COR-L47 (cell line): ENCODE results near the gene CFAP251.

Source experiments
- DNase-seq: peaks from one replicate; lab custom pipeline; 2025; lab: John Stamatoyannopoulos, UW

CFAP251 gene

DNA sequence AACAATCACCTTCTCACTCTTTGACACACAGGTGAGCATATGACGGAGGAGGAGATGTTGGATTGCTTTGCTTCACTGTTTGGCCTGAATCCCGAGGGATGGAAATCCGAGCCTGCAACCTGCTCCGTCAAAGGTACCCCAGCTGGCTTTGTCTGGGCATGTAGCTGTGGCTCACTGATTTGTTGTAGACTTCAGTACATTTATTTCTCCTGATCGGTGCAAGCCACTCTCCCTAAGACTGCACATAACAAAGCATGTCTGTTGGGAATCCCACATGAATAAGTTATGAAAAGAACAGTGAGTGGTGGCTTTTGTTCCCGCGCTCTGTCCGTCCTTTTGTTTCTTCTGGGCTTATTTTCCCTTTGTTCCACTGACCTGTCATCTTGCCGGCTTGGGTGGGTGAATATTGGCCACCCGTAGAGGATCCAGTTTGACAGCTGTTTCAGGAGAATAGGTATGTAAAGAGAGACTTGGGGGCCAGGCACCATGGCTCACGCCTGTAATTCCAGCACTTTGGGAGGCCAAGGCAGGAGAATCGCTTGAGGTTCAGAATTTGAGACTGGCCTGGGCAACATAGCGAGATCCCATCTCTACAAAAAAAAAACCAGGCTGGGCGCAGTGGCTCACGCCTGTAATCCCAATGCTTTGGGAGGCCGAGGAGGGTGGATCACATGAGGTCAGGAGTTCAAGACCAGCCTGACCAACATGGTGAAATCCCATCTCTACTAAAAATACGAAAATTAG lies 83.2 kb downstream of the CFAP251 start:
- no peak for DNase-seq

DNA sequence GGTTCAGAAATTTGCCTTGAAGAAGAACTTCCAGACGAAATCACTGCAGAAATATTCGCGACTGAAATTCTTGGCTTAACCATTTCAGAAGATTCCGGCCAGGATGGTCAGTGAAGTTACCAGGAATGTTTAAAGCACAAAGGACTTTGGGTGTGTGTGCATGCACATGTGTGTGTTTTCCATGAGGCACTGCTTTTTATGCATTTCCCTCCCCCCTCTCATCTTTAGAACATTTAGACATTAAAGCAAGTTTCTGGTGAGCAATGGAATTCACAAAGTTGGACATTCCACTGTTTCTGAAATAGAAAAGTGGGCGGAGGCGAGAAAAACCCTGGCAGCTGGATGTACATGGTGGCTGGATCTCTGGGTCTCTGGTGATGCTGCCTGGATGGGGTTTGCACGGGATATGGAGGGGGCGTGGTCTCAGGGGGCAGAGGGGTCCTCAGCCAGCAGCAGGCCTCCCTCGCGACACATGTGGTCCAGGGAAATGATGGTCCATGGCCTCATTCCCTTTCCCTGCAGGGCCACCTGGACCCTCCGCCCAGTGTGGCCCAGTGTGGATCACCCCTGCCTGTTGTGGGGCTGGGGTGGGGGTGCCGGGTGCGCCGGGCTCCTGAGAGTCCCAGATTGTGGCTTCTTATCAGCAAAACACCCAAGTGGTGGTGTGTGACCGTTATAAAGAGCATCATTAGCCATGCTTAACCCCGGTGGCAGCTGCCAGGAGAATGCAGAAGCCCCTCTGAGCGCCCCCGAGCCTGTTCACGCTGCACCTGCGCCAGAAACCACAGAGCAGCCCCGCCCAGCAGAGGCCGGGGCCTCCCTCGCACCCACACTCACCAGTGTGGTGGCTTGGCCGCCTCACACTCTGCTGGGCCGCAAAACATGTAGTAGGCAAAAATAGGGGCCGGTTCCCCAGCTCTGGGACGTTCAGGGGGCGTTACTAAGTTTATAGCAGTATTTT lies 85.5 kb downstream of the CFAP251 start:
- no peak for DNase-seq

DNA sequence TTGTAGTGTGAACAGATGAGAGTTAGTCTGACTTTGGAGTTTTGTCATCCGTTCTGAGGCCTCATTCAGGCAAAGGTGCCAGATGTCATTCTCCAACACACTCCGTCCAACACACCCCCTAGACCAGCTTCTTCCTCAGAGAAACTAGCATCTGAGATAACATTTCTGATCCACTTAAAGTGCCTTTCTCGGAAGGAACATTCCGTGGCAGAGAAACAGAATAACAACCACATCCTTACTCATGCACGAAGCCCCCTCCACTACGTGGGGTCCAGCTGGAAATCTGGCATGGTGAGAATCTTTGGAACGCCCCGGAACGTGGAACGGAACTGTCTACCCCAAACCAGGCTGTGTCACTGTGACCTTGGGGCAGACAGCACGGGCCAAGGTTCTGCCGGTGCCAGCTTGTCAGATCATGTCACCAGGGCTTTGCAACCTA lies 86.3 kb downstream of the CFAP251 start:
- no peak for DNase-seq

DNA sequence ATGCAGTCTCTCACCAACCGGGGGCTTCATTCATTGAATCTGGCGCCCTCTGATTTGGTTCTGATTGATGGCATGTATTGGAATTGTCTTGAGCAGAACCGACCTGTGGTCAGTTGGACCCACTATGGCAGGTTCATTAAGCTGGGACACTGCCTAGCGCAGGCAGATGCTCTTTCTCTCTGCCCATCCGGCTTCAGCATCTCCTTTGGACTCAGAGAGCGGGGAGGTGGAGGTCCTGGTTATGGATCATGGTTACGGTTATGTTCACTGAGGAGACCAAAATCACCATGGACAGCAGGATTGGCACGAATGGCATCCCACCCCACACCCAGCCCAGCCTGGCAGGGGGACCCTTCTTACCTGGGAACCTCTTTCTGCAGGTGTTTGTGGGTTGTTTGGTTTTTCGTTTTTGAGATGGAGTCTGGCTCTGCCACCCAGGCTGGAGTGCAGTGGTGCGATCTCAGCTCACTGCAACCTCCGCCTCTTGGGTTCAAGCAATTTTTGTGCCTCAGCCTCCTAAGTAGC lies 86.9 kb downstream of the CFAP251 start:
- DNase-seq = no peak

DNA sequence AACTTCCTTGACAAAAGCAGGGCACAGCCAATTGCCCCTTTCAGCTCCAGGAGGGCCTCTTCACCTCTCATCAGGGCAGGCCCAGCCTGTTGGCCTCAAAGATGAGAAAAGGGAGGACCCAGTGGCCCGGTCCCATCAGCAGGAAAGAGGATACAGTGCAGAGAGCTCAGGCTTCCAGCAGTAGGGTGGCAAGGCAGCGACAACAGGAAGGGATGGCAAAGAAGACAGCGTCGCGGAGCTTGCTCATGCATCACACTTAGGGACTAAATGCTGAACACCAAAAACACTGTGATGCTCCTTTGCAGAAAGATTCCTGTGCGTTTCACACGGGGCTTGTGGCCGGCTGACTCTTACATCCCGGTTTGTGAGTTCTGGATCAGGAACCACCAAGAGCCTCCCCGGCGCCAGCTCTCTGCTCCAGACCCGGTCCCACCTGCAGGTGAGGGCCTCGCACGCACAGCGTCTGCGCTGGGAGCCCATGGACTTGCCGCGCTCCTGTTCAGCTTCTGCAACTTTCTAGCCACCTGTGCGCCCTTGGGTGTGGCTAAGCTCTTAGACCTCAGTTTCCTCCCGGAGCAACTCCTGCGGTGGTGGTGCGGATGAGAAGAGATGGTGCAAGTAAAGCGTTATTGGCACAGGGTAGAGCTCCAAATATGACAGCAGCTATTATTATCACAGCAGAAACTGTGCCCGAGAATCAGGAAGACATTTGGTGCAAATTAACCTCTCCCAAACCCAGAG lies 88.0 kb downstream of the CFAP251 start:
- no peak for DNase-seq

DNA sequence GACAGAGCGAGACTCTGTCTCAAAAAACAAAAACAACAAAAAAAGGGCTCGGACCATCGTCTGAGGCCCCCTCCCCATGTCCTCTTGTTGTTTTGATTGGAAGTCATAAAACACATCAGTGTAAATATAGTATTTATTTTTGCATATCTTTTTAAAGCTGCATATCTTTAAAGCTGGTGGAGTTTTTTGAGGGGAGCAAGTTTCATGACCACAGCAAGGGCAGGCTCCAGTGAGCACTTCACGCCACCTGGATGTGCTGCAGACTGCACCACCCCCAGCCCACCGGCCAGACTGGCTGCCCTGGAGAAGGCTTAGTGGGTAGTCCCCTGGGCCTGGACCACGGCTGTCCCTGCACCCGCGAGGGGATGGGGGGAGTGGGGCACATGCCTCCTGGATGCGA lies 91.3 kb downstream of the CFAP251 start:
- DNase-seq = no peak

DNA sequence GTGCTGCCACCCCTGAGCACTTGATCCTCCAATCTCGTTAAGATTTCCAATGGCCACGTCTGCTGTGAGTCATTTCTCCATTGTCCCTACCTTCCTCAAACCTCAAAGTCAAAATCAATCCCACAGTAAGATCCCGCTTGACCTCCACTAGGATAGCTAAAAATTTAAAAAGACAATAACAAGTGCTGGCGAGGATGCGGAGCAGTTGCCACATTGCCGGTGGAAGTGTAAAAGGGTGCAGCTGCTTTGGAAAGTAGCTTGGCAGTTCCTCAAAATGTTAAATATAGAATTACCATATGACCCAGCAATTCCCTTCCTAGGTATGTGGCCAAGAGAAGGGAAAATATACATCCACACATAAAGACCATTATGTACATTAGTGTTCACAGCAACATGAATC lies 93.8 kb downstream of the CFAP251 start:
- no peak for DNase-seq

DNA sequence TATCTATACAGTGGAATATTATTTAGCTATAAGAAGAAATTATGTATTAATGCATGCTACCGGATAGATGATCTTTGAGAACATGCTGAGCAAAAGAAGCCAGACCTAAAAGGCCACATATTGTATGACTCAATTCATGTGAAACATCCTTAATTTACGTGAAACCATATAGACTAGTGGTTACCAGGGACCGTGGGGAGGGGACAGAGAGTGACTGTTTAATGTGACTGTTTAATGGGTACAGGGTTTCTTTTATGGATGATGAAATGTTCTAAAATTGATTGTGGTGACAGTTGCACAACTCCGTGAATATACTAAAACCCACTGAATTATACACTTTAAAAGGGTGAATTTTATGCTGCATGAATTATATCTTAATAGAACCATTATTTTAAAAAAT lies 94.7 kb downstream of the CFAP251 start:
- DNase-seq = no peak

DNA sequence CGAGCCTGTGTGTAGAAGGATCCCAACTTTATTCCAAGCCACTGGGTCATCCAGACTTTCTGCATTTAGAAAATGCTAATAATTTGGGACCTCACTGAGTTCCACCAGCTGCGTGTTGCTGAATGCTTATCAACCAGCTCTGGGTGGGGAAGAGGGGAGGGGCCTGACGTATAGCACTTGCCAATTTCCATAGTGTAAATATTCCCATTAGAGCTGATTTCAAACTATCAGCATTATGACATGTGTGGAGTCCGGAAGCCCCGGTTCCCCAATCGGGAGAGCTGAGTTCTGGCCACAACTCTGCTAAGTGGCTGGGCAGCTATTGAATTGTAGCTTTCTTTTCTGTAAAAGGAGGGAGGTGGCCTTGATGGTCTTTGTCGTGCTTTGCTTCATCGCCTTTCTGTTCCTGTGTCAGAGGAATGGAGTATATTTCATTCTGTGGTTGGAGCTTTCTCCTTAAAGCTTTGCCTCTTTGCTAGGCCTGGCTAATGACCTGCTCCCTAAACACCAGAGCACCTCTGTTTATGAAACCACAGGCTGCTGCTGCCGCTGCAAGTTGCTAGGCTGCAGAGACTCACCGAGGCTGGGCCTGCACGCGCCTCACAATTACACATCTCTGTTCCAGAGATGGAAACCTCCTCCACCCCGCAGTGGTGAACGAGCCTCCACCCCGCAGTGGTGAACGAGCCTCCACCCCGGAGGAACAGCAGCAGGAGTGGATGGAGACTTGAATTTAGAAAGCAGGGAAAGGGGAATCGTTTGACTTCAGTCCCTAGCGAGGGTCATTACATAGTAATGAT lies 95.6 kb downstream of the CFAP251 start:
- DNase-seq = no peak

DNA sequence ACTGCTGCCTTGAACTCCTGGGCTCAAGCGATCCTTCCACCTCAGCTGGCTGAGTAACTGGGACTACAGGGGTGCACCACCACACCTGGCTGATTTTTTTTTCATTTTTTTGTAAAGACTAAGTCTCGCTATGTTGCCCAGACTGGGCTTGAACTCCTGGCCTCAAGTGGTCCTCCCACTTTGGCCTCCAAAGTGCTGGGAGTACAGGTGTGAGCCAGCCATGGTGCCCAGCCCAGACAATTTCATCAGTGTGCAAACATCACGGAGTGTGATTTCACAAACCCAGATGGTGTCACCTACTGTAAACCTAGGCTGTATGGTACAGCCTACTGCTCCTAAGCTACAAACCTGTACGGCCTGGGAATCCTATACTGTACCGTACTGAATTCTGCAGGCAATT lies 96.4 kb downstream of the CFAP251 start:
- no peak for DNase-seq

DNA sequence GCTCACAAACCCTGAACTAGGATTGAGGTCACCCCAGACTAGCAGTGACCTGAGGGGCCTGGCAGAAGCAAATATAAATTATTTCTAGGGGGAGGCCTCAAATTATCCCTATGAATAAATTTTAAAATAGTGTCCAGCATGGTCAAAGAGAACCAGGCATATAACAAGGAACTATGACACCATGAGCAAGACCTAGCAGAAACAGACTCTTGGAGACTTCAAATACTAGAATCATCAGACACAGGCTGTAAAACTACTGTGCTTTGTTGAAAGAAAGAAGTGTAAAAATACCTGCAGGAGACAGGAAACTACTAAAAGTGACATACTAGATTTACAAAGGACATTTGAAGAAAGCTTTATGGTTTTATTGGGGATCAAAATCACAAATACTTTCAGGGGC lies 100.1 kb downstream of the CFAP251 start:
- DNase-seq = no peak

DNA sequence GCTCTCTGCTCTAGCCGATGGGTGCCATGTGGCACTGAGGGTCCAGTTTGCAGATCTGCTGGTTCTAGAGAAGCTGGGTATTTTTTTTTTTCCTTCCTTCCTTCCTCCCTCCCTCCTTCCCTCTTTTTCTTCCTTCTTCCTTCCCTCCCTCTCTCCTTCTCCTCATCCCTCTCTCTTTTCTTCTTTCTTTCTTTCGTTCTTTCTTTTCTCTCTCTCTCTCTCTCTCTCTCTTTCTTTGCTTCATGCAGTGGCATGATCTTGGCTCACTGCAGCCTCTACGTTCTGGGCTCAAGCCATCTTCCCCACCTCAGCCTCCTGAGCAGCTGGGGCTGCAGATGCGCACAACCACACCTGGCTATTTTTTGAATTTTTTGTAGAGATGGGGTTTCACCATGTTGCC lies 100.5 kb downstream of the CFAP251 start:
- no peak for DNase-seq

DNA sequence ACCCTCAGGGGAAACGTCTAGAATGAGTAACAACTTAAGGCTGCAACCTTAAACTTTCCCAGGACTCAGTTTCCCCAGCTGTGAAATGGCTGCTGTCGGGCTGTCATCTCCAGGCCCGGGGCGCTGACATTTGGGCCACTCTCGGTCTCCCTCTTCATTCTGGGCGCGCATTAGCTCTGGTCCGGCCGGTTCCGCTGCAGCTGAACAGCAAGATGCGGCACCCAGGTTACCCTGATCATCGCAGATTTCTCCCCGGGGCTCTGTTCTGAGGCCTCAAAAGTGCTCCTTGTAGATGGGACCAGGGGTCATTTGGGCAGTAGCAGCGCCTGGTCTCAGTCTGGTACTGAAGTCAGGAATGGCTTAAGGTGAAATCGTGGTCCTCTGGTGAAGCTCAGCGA lies 102.4 kb downstream of the CFAP251 start:
- no peak for DNase-seq

DNA sequence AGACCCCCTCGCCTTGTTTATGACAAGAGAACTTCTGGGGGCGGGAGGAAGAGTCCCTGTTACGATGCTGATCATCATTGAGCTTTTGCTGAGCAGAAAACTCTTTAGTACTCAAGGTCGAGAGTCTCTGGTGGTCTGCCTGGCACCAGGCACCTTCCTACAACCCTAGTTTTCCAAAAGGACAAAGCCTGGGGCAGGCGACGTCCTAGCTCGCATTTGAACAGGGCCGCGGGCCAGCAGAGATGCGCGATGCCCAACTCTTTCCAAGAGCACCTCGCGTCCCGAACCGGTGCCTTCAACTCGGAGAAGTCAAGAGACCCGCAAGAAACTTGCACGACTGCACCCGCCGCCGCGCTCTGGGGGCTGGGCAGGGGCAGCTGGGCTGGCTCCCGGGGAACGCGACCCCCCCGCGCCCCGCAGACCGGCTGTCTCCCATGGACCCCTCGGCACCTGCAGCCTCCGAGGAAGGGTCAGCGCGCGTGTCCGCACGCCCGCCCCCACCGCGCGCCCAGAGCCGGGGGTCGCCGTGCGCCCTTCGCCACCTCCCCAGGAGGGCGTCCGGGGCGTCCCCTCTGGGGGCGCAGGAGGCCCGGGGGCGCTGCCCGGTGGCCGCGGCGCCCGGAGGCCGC lies 102.9 kb downstream of the CFAP251 start:
- peak; percentile 27 for DNase-seq

DNA sequence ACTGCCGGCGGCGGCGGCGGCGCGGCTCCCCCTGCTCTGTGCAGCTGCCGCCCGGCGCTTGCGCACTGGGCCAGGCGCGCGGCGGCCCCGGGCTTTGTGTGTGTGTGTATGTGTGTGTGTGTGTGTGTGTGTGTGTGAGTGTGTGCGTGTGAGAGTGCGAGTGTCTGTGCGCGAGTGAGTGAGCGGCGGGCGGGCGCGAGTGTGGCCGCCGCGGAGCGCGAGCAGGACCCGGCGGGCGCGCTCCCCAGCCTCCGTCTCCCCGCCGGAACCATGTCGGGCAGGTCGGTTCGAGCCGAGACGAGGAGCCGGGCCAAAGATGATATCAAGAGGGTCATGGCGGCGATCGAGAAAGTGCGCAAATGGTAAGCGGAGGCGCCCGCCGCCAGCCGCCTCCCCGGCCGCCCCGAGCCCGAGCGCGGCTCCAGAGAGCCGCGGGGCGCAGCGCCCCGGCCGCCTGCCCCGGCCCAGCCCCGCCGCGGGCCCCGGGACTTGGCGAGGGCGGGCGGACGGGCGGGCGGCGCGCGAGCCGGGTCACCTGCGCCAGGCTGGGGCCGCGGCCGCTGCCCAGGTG lies 103.5 kb downstream of the CFAP251 start, which contains the start of gene BCL7A:
BCL7A (plus strand) TSS at position 63 of the 571 bp plus-strand sequence; CDS start at position 271, 208 bp downstream.
- DNase-seq = peak; percentile 49

DNA sequence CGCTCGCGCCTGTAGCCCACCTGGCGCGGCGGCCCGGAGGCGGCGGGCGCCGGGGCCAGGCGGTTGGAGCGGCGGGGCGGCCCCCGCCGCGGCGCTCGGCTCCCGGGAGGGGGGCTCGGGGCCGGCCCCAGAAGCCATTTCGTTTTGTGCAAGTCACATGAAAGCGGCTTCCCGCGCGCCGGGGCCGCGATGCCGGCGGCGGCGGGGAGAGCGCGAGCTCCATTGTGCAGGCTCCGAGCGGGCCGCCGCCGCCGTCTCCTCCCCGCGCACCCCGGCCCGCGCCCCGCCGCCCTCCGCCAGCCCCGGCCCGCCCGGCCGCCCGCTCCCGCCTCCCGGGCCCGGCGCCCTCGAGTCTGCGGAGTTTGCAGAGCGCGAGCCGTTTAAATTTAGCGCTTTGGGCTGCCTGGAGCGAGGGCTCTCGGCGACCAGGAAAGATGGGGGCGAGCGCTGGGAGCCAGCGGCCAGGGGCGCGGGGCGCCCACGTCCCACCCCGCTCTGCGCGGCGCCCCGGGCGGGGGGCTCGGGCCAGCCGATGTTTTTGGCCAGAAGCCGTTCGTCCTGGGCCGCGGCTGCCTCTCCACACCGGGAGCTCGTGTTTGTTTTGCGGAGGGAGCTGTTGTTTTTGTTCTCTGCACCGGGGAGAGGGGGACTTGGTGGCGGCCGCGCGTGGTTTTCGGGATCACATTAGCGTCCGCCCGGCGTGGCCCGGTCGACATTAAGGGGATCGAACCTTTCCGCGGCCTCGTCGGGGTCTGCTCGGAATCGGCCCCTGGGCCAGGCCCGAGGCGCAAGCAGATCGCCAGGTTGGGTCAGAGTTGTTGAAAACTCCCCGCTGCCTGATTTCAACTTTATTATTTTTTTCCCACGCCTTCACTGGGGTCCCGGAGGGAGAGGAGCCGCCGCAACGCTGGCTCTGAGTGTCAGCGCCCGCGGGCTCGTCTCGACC lies 104.3 kb downstream of the CFAP251 start:
- DNase-seq = no peak

DNA sequence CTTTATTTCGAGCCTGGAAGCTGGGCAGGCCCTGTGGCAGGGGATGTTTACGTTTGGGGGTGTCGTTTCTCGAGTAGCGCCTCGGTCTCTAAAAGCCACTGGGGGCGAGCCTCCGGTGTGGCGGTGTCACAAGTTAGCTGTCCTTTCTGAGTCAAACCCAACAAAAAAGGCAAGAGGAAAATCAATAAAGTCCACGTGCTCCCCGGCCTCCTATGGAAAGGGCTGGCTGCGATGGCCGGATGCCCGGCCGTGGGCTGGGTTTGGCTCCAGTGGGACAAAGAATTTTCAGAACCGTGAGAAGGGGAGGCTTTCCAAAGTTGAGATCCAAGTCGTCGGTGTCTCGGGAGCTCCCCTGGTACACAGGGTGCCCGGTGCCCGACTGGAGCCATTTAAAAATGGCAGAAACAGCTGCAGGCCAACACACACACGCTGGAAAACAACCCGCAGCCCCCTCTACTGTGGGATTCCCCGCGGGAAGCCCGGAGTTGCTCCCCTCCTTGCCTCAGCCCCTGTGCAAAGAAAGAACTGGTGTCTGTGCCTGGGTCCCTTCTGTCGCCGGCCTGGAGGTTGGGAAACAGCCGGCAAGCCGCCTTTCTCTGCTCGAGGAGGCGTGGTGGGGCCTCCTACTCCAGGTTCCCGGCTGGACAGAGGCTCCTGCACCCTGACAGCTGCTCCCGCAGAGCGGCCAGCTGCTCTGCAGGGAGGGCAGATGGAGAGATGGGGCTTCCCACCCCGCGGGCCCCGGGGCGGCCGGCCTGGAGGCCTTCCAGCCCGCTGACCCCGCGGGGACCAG lies 105.1 kb downstream of the CFAP251 start:
- peak; percentile 47 for DNase-seq

DNA sequence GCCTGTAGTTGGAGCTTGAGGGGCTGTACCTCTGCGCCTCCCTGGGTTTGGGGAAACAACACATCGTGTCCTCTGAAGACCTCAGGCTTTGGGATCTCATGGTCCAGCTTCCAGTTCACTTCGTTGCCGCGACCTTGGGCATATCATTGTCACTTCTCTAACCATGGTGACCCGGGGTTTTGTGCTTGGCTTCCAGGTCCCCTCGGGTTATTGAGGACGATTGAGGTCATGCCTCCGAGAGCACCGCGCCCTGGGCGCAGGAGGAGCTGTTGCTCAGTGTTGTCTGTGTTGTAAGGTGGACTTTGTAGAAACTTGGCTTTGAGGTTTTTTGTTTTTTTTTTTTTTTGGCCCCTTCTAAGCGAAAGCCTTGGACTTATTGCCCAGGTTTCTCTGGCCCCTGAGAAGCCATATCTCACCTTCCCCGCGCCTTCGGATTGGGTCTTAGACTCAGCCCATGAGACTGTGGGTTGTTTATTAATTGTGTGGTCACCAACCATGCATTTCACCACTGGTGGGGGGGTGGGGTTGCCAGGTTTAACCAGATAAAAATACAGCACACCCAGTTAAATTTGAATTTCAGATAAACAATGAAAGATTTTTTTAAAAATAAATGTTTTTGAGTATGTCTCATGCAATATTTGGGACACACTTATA lies 105.9 kb downstream of the CFAP251 start:
- DNase-seq = no peak
